Endothelial cell of umbilical vein (primary cell): ENCODE data around the gene C11orf24. TPM values are rescaled to one million over a fixed set of nuclear protein-coding genes. Genes with fewer than 3 reads are reported as not detected.
A peak's percentile ranks its signal among the peaks of the same experiment; 100 is the strongest.

Experiments used
- BruUV-seq: library from RNA; stranded (reverse); fragments of 400-500 nt; replicated peaks from 2 replicates; lab custom pipeline; 2021; lab: Mats Ljungman, UMichigan
- CTCF ChIA-PET: fragments of 300-600, 350-600 bp; sonication (Branson Sonifier 250); formaldehyde crosslinking; loops from one replicate; lab custom pipeline; 2021; ENCODE audit warnings: antibody characterized with exemption, inconsistent platforms; lab: Charles Lee
- POLR2A ChIA-PET: fragments of 300-600, 350-600 bp; sonication (Branson Sonifier 250); formaldehyde crosslinking; loops from one replicate; lab custom pipeline; 2021; ENCODE audit warnings: antibody characterized with exemption, inconsistent platforms; lab: Charles Lee
- DNase-seq: peaks from one replicate; pipeline ENCODE4 v3.0.0-alpha.2; 2011; ENCODE audit warnings: low read depth, low spot score
- FAIRE-seq: peaks from 2 replicates; lab custom pipeline; 2011; peaks lifted over from hg19 to GRCh38; lab: Jason Lieb, UNC
- H2AFZ ChIP-seq: 2 replicates; pipeline ENCODE4 v1.6.0; 2012; ENCODE audit warnings: low read depth, low read length, control low read depth, inconsistent platforms
- H3K27ac ChIP-seq: 2 replicates; pipeline ENCODE4 v1.5.1; 2011; ENCODE audit warnings: low read depth, mild to moderate bottlenecking, control low read depth, low read length, moderate library complexity; ENCODE audit not compliant: insufficient read depth
- H3K27me3 ChIP-seq, 2 experiments: 2 replicates each; pipeline versions ENCODE4 v1.6.0 to v1.6.1; 2011; ENCODE audit warnings: low read length in 2 of 2, mixed read lengths in 1 of 2; ENCODE audit not compliant: control insufficient read depth in 2 of 2, insufficient read depth in 2 of 2
- H3K36me3 ChIP-seq, 2 experiments: 2 replicates in 1 of 2; 3 replicates in 1 of 2; pipeline ENCODE4 v1.5.1; 2011; ENCODE audit warnings: low read length in 2 of 2, mild to moderate bottlenecking in 1 of 2, moderate library complexity in 1 of 2; ENCODE audit not compliant: control insufficient read depth in 2 of 2, insufficient read depth in 2 of 2; ENCODE audit errors: extremely low read depth in 1 of 2
- H3K4me1 ChIP-seq: 3 replicates; pipeline ENCODE4 v1.5.1; 2011; ENCODE audit warnings: mild to moderate bottlenecking, low read length; ENCODE audit not compliant: control insufficient read depth, insufficient read depth; ENCODE audit errors: extremely low read depth
- H3K4me2 ChIP-seq: 2 replicates; pipeline ENCODE4 v1.6.1; 2011; ENCODE audit warnings: low read length, control low read depth, mixed read lengths; ENCODE audit not compliant: insufficient read depth
- H3K4me3 ChIP-seq, 3 experiments: fragments of 200-600 bp in 1 of 3; sonication (generic), shearing (Covaris generic) in 1 of 3; replicated peaks in 1 of 3; 2 replicates each; pipeline ENCODE4 v1.5.1; 2011 to 2016; ENCODE audit warnings: control low read depth in 3 of 3, low read length in 3 of 3, mild to moderate bottlenecking in 2 of 3, inconsistent platforms in 1 of 3, low read depth in 1 of 3, moderate library complexity in 1 of 3; ENCODE audit not compliant: insufficient read depth in 1 of 3
- H3K79me2 ChIP-seq: 2 replicates; pipeline ENCODE4 v1.6.0; 2012; ENCODE audit warnings: low read length, inconsistent platforms; ENCODE audit not compliant: control insufficient read depth, insufficient read depth
- H3K9ac ChIP-seq: replicated peaks from 2 replicates; pipeline ENCODE3; 2011; ENCODE audit warnings: low read length, control low read depth; ENCODE audit not compliant: insufficient read depth; ENCODE audit errors: extremely low read depth
- H3K9me1 ChIP-seq: replicated peaks from 3 replicates; pipeline ENCODE4 v1.6.0; 2011; ENCODE audit warnings: mild to moderate bottlenecking, low read length; ENCODE audit not compliant: control insufficient read depth, insufficient read depth; ENCODE audit errors: extremely low read depth
- H3K9me3 ChIP-seq: replicated peaks from 2 replicates; pipeline ENCODE4 v1.5.1; 2012; ENCODE audit warnings: low read length, inconsistent platforms; ENCODE audit not compliant: control insufficient read depth, insufficient read depth
- H4K20me1 ChIP-seq: replicated peaks from 2 replicates; pipeline ENCODE3; 2011; ENCODE audit warnings: mild to moderate bottlenecking, low read length; ENCODE audit not compliant: control insufficient read depth, insufficient read depth; ENCODE audit errors: extremely low read depth
- EZH2 ChIP-seq: IDR thresholded peaks from 2 replicates; pipeline ENCODE4 v1.6.1; 2012; ENCODE audit warnings: borderline replicate concordance, low read depth, mild to moderate bottlenecking, moderate library complexity, low read length, inconsistent platforms; ENCODE audit not compliant: severe bottlenecking
- FOS ChIP-seq: IDR thresholded peaks from 2 replicates; pipeline ENCODE4 v1.6.1; 2011; ENCODE audit warnings: mild to moderate bottlenecking, low read length, moderate library complexity, borderline replicate concordance; ENCODE audit not compliant: insufficient read depth
- GATA2 ChIP-seq: IDR thresholded peaks from 2 replicates; pipeline ENCODE4 v1.7.0; 2011; ENCODE audit warnings: low read depth, mild to moderate bottlenecking, moderate library complexity, mixed read lengths, low read length; ENCODE audit not compliant: insufficient read length, insufficient read depth
- JUN ChIP-seq: IDR thresholded peaks from 2 replicates; pipeline ENCODE4 v1.6.1; 2011; ENCODE audit warnings: borderline replicate concordance, low read depth; ENCODE audit not compliant: insufficient read length, insufficient read depth
- MYC ChIP-seq: IDR thresholded peaks from one replicate; pipeline ENCODE4 v1.6.1; 2011; ENCODE audit warnings: mild to moderate bottlenecking, low read depth, low read length
- POLR2A ChIP-seq: IDR thresholded peaks from 2 replicates; pipeline ENCODE4 v1.6.1; 2012; ENCODE audit warnings: low read depth, mild to moderate bottlenecking, control low read depth, low read length
- POLR2AphosphoS5 ChIP-seq: IDR thresholded peaks from 2 replicates; pipeline ENCODE4 v1.6.1; 2012; ENCODE audit warnings: low read depth, mild to moderate bottlenecking, control low read depth, low read length, moderate library complexity; ENCODE audit not compliant: insufficient read depth
- dilution Hi-C: fragments of 300-500 bp; cut with MboI; formaldehyde crosslinking; loops from one replicate; pipeline ENCODE4 v1.15.0; 2019; ENCODE audit warnings: low sequenced_read_pairs; ENCODE audit not compliant: extremely low pct_ligation_motif_present
- intact Hi-C: fragments of 100-400 bp; cut with micrococcal nuclease; formaldehyde crosslinking; loops from one replicate; pipeline ENCODE4 v1.10.0; 2022
- polyA plus RNA-seq, 4 experiments: library from polyadenylated mRNA; depleted of rRNA in 3 of 4; stranded (reverse) in 3 of 4; unstranded in 1 of 4; fragments of >200 nt; gene quantifications; 2 replicates each; pipeline versions ENCODE4 v1.2.1 to v1.2.3, GENCODE V29; 2011 to 2012; ENCODE audit warnings: missing spikeins in 1 of 4
- total RNA-seq: library from RNA; stranded (reverse); gene quantifications from 2 replicates; pipeline ENCODE4 v1.2.3, GENCODE V29; 2021
- TF ChIP-seq, protein P1 (sequence below), 2 donors: IDR thresholded peaks; 1 replicate in 1 of 2; 2 replicates in 1 of 2; pipeline ENCODE4 v1.5.1; 2011; ENCODE audit warnings: low read length in 2 of 2, mild to moderate bottlenecking in 2 of 2, moderate library complexity in 2 of 2, control low read depth in 1 of 2, inconsistent platforms in 1 of 2, low read depth in 1 of 2; ENCODE audit not compliant: insufficient read depth in 1 of 2; ENCODE audit errors: extremely low read depth in 1 of 2
- TF ChIP-seq, protein P2 (sequence below): IDR thresholded peaks from 2 replicates; pipeline ENCODE4 v1.6.1; 2011; ENCODE audit not compliant: insufficient read depth, insufficient read length

Gene C11orf24
- total and polyA plus RNA-seq, 2 donors (not counting 3 experiments of a cell fraction or from before 2014, with no cell fraction given) = 26.4 to 34.1 TPM

DNA sequence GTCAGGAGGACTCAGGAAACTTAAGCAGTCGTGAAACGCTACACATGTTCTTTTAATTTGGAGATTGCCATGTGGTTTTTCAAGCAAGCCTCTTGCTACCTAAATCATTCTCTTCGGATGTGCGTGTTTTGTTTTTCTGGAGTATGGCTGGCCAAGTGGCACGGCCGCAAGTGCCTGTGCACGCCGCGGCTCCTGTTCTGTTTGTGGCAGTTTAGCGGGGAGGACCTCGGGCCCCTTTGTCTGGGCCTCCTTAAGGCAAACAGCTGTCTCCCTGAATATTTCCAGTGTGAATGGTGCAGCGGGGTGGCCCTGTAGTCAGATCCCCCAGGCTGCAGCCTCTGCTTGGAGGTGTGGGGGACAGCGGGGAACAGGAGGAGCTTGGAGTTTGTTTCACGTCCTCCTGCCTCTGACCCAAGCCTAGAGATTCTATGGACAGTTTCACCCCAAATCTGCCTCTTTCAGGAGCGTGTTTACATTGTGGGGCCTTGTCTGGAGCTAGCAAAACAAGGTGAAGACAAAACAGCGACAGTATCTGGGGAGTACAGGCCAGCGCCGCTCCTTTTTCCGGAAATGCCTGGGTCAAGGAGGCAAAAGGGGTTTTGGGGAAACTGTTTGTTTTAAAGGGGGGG lies 41.9 kb upstream of the C11orf24 start:
- Histone ChIP-seq H3K4me2 (peak overlapping the region; percentile 72), H2AFZ (peak overlapping the region; percentile 19), H3K27ac (peak overlapping the region; percentile 69), H3K4me3 (peak overlapping the region; percentile 33 to 88 (median 78)), H3K4me1 (peaks cover 25% of the 10 kb centered on the region), H3K9ac (peak overlapping the region; percentile 70), H3K9me1 (no peaks in the 10 kb centered on the region), H3K79me2 (peaks cover 46% of the 10 kb centered on the region), H3K27me3 (no peaks in the 10 kb centered on the region), H4K20me1 (no peaks in the 10 kb centered on the region), H3K36me3 (no peaks in the 10 kb centered on the region), H3K9me3 (no peaks in the 10 kb centered on the region)
- DNase-seq = peak; percentile 35
- intact Hi-C loops = loop anchor here (1.0 to 5.0 kb wide), 2 partner anchors 67 to 134 kb away; no protein-coding TSS in a partner anchor
- ChIA-PET CTCF (interaction anchor here (0.7 to 1.6 kb wide), 7 partner anchors 12 to 124 kb away, joined by 3 to 10 read pairs (median 4); no protein-coding TSS in a partner anchor), POLR2A (interaction anchor here (1.2 kb wide), 1 partner anchor 67 kb away, joined by 4 read pairs; no protein-coding TSS in a partner anchor)
- TF ChIP-seq, protein P1, sequence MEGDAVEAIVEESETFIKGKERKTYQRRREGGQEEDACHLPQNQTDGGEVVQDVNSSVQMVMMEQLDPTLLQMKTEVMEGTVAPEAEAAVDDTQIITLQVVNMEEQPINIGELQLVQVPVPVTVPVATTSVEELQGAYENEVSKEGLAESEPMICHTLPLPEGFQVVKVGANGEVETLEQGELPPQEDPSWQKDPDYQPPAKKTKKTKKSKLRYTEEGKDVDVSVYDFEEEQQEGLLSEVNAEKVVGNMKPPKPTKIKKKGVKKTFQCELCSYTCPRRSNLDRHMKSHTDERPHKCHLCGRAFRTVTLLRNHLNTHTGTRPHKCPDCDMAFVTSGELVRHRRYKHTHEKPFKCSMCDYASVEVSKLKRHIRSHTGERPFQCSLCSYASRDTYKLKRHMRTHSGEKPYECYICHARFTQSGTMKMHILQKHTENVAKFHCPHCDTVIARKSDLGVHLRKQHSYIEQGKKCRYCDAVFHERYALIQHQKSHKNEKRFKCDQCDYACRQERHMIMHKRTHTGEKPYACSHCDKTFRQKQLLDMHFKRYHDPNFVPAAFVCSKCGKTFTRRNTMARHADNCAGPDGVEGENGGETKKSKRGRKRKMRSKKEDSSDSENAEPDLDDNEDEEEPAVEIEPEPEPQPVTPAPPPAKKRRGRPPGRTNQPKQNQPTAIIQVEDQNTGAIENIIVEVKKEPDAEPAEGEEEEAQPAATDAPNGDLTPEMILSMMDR (IDR thresholded peaks at IDR 0.05; ENCODE audit: extremely low read depth in 1 of 2, insufficient read depth in 1 of 2, low read depth in 1 of 2, low read length in 2 of 2) = no peak
- TF ChIP-seq EZH2 (no peak), JUN (no peak), FOS (no peak), POLR2A (no peak), GATA2 (no peak), MYC (no peak), POLR2AphosphoS5 (no peak)
- TF ChIP-seq, protein P2, sequence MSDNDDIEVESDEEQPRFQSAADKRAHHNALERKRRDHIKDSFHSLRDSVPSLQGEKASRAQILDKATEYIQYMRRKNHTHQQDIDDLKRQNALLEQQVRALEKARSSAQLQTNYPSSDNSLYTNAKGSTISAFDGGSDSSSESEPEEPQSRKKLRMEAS = no peak
- FAIRE-seq = no peak
- dilution Hi-C loops = no loop called here
- TSS peak; percentile 39 for BruUV-seq
